Left lobe of liver (tissue), 2 donors: ENCODE measurements around the gene NLE1. TPM values are rescaled to one million over a fixed set of nuclear protein-coding genes. Genes with fewer than 3 reads are reported as not detected.
A peak's percentile ranks its signal among the peaks of the same experiment; 100 is the strongest.

ENCODE experiments used
- ATAC-seq: fragments of 200-7000 bp; cut with Tn5 transposase; one replicate; pipeline ENCODE4 v1.9.1; 2020; ENCODE audit warnings: mild to moderate bottlenecking, moderate library complexity
- DNase-seq: peaks from one replicate; pipeline ENCODE4 v3.0.0-alpha.2; 2020; ENCODE audit warnings: low spot score
- total RNA-seq: library from RNA; stranded (reverse); gene quantifications from one replicate; pipeline ENCODE4 v1.2.1, GENCODE V29; 2021
- donor health status: DM: no; HTN: no; CAD: no; lungs with moderate emphysema.
- donor health status: DM: no; HTN: yes; CAD: no.

Gene NLE1
- total RNA-seq, 1 donor from 2014 or later, result 6.8 TPM

- DNase-seq (peak; percentile 67), ATAC-seq (peak; percentile 60)
Measured at GRCh38 chr17:35088356-35088880, 53.7 kb downstream of the NLE1 start.

GRCh38 chr17:35087731-35088355 lies 54.3 kb downstream of the NLE1 start:
- ATAC-seq, result peak; percentile 31
- DNase-seq, result peak; percentile 70

DNA sequence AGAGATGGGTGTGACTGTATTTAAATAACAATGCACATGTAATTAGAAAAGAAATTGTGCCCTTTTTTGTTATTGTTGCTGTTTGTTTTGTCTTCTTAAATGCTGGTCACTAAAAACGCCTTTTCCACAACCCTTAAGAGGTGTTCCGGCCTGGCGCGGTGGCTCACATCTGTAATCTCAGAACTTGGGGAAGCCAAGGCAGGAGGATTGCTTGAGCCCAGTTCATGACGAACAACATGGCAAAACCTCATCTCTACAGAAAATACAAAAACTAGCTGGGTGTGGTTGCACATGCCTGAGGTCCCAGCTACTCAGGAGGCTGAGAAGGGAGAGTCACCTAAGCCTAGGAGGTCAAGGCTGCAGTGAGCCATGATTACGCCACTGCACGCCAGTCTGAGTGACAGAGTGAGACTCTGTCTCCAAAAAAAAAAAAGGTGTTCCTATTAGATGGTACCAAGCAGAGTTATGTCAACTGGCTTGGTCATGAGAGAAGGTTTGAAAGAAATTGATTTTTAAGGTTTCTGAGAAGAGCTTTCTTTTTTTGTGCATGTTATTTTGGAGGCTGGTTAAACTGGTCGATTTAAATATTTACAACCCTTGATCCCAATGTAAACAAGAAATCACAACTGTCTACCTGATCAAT lies 55.1 kb downstream of the NLE1 start:
- ATAC-seq (no peak), DNase-seq (no peak)

GRCh38 chr17:35086164-35086563 lies 55.9 kb downstream of the NLE1 start:
- DNase-seq (no peak), ATAC-seq (no peak)

DNA sequence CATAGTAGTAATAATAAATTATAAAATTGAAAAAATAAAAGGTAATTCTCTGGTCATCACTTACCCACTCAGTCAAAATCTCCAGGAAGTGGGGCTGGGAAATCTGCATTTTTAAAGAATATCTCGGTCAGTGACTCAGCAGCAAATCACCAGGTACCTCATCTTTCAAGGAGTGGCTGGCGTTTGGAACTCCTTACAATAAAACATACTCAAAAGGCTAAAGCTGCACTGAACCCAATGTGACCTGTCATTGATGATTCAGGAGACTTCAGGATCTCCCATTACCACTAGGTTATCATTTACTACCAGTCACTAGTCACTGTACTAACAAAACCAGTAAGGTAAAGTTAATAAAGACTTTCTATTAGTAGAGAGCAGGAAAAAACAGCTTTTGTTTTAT lies 57.1 kb downstream of the NLE1 start:
- ATAC-seq, result no peak
- no peak for DNase-seq

DNA sequence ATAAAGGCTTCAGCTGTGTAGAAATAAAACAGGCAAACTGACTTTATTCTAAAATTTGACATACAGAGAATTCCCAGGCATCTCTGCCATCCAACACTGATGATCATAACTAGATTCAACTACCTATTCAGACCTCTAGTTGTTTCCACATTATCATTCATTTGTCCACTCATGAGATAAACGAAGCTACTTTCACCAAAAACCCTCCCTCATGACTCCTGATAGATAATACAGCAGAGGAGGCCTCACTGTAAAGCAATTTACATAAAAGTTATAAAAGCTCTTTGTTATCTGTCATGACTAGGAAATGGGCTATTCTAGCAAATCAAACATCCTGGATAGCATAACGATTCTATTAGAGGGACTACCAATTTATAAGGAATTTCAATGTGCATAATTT lies 59.0 kb downstream of the NLE1 start:
- no peak for DNase-seq
- ATAC-seq, result no peak

- no peak for DNase-seq
- no peak for ATAC-seq
Measured at GRCh38 chr17:35082073-35082657, 59.9 kb downstream of the NLE1 start.

DNA sequence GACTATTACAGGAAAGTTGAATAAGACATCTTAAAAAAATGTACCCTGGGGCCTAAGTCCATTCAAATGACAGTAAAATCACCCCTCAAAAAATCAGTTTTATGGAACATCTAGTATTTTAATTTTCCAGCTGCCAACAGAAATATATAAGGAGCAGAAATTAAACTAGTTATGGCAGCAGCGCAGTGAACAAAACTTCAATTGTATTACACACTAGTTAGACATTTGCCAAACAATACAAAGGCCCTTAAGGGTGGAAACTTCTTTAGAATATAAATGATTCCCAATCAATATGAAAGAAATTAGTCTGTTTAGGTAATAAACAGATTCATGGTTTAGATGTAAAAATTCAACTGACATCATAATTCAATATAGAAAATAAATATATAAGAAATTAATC lies 60.5 kb downstream of the NLE1 start:
- ATAC-seq, result no peak
- no peak for DNase-seq

- ATAC-seq (no peak), DNase-seq (no peak)
Measured at GRCh38 chr17:35080536-35080935, 61.6 kb downstream of the NLE1 start.

DNA sequence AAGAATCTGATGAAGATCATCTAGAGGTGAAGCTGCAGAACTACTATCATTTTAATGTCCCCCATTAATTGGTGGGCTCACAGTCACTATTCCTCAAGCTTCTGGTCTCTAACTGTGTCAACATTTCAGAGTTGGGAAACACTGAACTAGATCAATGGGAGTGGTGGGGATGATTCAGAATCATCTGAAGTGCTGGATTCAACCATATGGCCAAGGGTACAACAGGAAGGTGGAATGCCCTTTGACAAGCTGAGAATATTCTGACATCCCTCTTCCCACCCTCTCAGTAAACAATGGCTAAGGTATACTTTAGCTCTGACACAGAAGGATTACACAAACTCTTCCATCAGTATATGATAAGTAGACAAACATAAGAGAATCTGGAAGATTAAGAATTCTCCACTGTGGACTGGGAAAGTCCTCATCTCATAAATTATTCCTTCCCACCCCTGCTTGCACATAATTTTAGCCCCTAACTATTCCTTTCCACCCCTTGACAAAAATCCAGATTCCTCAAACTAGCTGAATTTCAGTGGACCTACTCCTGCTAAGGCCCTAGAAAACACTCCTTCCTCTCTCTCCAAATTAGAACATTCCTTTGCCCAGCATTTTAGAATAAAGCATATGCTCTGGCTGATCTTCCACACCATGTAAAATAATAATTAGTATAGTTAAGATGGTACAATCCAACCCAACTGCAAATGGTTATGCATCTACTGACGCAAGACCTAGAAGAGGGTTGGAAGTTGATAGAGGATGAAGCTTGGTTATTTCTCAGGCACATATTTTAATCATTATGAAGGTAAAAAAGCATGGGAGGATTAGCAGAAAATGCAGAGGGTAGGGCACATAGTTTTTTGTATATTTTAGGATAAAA lies 62.3 kb downstream of the NLE1 start:
- no peak for ATAC-seq

More for the DNA sequence above, 62.3 kb downstream of the NLE1 start:
- no peak for DNase-seq

Other genes starting within 250 kb of the NLE1 start
- gene CCT6B, start 180.8 kb downstream of the NLE1 start, total RNA-seq, result 2.1 TPM
- 4.4 TPM for gene ZNF830, start 180.8 kb downstream of the NLE1 start, total RNA-seq
- gene LIG3, start 161.8 kb downstream of the NLE1 start, total RNA-seq, result 16.3 TPM
- gene RFFL, start 78.6 kb downstream of the NLE1 start, total RNA-seq, result 36.5 TPM
- 4.4 TPM for gene RAD51D, start 22.4 kb downstream of the NLE1 start, total RNA-seq
- not detected for gene FNDC8, start 20.7 kb downstream of the NLE1 start, total RNA-seq
- not detected for gene UNC45B, start 5.5 kb upstream of the NLE1 start, total RNA-seq
- not detected for gene SLC35G3, start 52.1 kb upstream of the NLE1 start, total RNA-seq
- 5.2 TPM for gene SLFN5, start 100.8 kb upstream of the NLE1 start, total RNA-seq
- gene SLFN11, start 231.3 kb upstream of the NLE1 start, total RNA-seq, result 2.7 TPM